H1 (cell line): ENCODE results near the gene DPH5.

Experiments
- ASH2L ChIP-seq: fragments of 200-600, 300-600 bp; sonication (generic); IDR thresholded peaks from one replicate; pipeline ENCODE4 v1.7.1; 2017; ENCODE audit warnings: low read length
- EZH2 ChIP-seq: fragments of 200-600 bp; sonication (generic); IDR thresholded peaks from 2 replicates; pipeline ENCODE4 v1.7.1; 2012; ENCODE audit warnings: low read depth, mild to moderate bottlenecking, moderate library complexity, low read length, inconsistent platforms; ENCODE audit not compliant: severe bottlenecking
- SIN3A ChIP-seq, 2 experiments: IDR thresholded peaks in 1 of 2; conservative IDR thresholded peaks in 1 of 2; 2 replicates each; pipeline ENCODE4 v1.6.1; 2011 to 2012; ENCODE audit warnings: low read length in 2 of 2, improper control_type of control experiment in 1 of 2, low read depth in 1 of 2, mild to moderate bottlenecking in 1 of 2
- TF ChIP-seq, protein P1 (sequence below), 3 experiments: IDR thresholded peaks; 1 replicate in 2 of 3; 2 replicates in 1 of 3; pipeline versions ENCODE4 v1.5.1 to v1.6.1; 2011; ENCODE audit warnings: low read length in 3 of 3, mild to moderate bottlenecking in 3 of 3, inconsistent platforms in 2 of 3, low read depth in 1 of 3, moderate library complexity in 1 of 3; ENCODE audit not compliant: insufficient read depth in 1 of 3; ENCODE audit errors: control extremely low read depth in 1 of 3

DNA sequence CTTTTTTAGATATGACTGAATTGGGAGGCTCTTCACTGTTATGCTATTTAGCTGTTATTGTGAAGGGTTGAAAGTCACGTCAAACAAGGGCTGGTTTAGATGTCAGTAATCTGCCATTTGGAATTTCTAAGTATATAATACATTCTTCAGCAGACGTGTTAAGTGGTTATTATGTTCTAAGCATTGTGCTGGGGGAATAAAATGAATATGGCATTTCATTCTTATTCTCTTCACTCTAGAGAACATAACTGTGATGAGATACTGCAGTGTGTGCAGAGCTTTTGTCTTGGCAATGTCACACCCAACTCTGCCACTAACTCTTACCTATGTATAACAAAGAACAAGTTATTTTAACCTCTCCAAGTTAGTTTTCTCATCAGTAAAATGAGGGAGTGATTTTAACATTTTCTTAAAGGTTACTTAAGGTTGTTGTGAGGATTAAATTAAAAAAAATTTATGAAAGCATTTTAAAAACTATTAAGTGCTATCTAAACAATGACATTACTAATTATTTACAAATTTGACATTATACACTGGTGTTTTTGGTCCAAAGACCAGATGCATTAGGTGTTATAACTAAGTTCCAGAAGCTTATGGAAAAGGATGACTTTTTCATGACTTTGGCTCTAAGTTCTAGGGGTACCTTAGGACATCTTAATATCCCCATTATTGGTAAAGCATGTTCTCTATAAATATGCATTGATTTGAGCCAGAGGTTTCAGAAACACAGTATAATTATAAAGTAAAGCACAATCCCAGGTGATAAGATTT lies 71.4 kb downstream of the DPH5 start:
- TF ChIP-seq, protein P1, sequence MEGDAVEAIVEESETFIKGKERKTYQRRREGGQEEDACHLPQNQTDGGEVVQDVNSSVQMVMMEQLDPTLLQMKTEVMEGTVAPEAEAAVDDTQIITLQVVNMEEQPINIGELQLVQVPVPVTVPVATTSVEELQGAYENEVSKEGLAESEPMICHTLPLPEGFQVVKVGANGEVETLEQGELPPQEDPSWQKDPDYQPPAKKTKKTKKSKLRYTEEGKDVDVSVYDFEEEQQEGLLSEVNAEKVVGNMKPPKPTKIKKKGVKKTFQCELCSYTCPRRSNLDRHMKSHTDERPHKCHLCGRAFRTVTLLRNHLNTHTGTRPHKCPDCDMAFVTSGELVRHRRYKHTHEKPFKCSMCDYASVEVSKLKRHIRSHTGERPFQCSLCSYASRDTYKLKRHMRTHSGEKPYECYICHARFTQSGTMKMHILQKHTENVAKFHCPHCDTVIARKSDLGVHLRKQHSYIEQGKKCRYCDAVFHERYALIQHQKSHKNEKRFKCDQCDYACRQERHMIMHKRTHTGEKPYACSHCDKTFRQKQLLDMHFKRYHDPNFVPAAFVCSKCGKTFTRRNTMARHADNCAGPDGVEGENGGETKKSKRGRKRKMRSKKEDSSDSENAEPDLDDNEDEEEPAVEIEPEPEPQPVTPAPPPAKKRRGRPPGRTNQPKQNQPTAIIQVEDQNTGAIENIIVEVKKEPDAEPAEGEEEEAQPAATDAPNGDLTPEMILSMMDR (IDR thresholded peaks at IDR 0.05; ENCODE audit: control extremely low read depth in 1 of 3, insufficient read depth in 1 of 3, low read depth in 1 of 3, low read length in 3 of 3) = no peak
- TF ChIP-seq EZH2 (no peak), ASH2L (no peak), SIN3A (conservative IDR thresholded peaks at IDR 0.05 in 1 of 2, IDR thresholded peaks at IDR 0.05 in 1 of 2; ENCODE audit: low read depth in 1 of 2, low read length in 2 of 2) (no peak)
